Activated CD4-positive, alpha-beta T cell treated with anti-CD3 and anti-CD28 coated beads, Interleukin-2, amount 10 ng/mL, durations not matched to agents 24 days and 14 days (primary cell): ENCODE results near the gene SFTPD. TPM values are rescaled to one million over a fixed set of nuclear protein-coding genes. Genes with fewer than 3 reads are reported as not detected.
"Not testable (repeated sequence)": the region's sequence is repeated elsewhere in the genome, so short reads cannot be mapped to it uniquely, and the experiment has no call there.

Experiments used
- DNase-seq: peaks from one replicate; pipeline ENCODE4 v3.0.0; 2022
- H3K27ac Mint-ChIP-seq: one replicate; pipeline ENCODE4 v1.8.0; 2022; ENCODE audit warnings: mild to moderate bottlenecking, mixed read lengths
- H3K27me3 Mint-ChIP-seq: one replicate; pipeline ENCODE4 v1.8.0; 2022; ENCODE audit warnings: mixed read lengths
- H3K36me3 Mint-ChIP-seq: one replicate; pipeline ENCODE4 v1.8.0; 2022; ENCODE audit warnings: low read depth, mild to moderate bottlenecking, mixed read lengths
- H3K4me1 Mint-ChIP-seq: one replicate; pipeline ENCODE4 v1.8.0; 2021; ENCODE audit warnings: mixed read lengths
- H3K4me3 Mint-ChIP-seq: one replicate; pipeline ENCODE4 v1.8.0; 2022; ENCODE audit warnings: mild to moderate bottlenecking, moderate library complexity, mixed read lengths
- H3K9me3 Mint-ChIP-seq: one replicate; pipeline ENCODE4 v1.8.0; 2021; ENCODE audit warnings: mixed read lengths
- intact Hi-C: fragments of 100-400 bp; cut with micrococcal nuclease; formaldehyde crosslinking; loops from one replicate; pipeline ENCODE4 v1.15.1; 2023
- total RNA-seq: library from RNA; stranded (reverse); gene quantifications from 2 replicates; pipeline ENCODE4 v1.2.3, GENCODE V29; 2022

Gene SFTPD
- total RNA-seq, 1 donor from 2014 or later, result not detected

DNA sequence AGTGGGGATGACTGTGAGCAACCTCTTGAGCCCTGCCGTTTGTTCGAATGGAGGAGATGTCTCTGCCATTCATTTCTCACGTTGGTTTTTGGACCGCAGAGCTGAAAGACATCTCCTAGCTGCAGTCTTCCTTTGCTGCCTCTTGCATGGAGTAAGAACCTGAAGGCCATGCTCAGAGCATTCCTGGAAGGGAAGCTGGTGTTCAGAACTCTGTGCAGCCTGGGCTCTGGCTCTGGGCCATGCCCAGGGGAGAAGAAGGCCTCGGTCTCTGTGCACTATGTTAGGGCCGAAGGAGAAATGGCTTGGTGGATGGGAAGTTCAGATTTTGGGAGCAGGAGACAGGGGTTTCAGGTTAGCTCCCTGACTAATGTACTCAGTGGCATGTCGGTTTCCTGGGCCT is 22.9 kb downstream of the SFTPD start:
- peaks cover 19% of the 10 kb centered on the region for H3K27me3 Mint-ChIP-seq
- H3K4me3 Mint-ChIP-seq, result no peak overlapping the region
- H3K27ac Mint-ChIP-seq, result no peak overlapping the region
- H3K4me1 Mint-ChIP-seq, result peaks cover 12% of the 10 kb centered on the region
- H3K9me3 Mint-ChIP-seq, result no peaks in the 10 kb centered on the region
- peaks cover 1% of the 10 kb centered on the region for H3K36me3 Mint-ChIP-seq
- intact Hi-C loops, result no loop called here
- peak; percentile 52 for DNase-seq

DNA sequence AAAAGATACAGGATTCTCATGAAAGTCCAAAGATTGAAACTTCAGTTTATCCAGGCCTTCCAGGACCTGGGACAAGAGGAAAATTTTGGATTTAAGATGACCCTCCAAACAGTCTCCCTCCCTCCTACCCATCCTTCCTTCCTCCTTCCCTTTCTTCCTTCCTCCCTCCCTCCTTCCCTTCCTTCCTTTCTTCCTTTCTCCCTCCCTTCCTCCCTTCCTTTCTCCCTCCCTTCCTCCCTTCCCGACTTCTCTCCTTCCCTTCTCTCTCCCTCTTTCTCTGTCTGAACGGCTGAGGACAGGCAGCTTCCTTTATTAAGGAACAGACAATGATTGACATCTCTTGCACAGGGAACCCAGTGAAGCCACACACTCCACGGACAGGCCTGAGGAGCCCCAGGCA is 23.3 kb downstream of the SFTPD start:
- intact Hi-C loops, result no loop called here
- Mint-ChIP-seq H3K36me3 (peaks cover 1% of the 10 kb centered on the region), H3K4me1 (peaks cover 12% of the 10 kb centered on the region), H3K4me3 (no peak overlapping the region), H3K9me3 (no peaks in the 10 kb centered on the region), H3K27me3 (peaks cover 14% of the 10 kb centered on the region), H3K27ac (no peak overlapping the region)
- DNase-seq, result no peak

DNA sequence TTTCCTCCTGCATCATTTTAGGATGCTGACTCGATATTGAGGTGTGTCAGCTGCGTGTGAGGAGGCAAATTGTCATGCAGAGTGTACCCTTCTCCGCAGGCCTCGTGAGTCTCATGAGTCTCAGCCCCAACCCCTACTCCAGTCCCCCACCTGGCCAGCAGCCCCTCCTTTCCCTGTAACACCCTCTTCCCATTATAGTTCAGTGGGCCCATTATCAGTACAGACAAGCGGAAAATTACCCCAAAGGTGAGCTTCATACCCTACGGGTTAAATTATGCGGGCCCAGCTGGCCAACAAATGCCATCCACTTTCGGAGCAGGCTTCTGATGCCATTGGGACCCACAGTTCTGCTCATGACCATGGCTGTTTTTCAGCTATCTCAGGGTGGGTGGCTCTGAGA is 25.2 kb downstream of the SFTPD start:
- intact Hi-C loops, result no loop called here

DNA sequence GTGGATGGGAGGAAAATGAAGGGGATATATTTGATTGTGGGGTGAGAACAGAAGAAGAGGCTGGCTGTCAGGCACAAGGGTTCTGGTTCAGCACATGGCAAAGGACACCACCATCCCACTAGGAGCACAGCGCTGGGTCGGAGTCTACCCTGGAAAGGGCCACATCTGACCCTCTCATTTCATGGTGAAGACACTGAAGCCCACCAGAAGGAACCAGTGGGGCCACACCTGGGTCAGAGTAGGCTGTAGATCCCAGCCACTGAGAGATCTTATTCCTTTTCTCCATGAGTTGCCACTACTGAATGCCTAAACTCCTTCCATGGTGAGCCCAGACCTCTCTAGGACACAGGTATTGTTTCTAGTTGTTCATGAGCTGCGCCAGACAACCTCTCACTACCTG is 25.8 kb downstream of the SFTPD start:
- peak; percentile 53 for DNase-seq
- H3K27ac Mint-ChIP-seq, result no peak overlapping the region
- H3K4me3 Mint-ChIP-seq, result no peak overlapping the region
- peaks cover 2% of the 10 kb centered on the region for H3K27me3 Mint-ChIP-seq
- H3K4me1 Mint-ChIP-seq, result peaks cover 21% of the 10 kb centered on the region
- H3K9me3 Mint-ChIP-seq, result no peaks in the 10 kb centered on the region
- intact Hi-C loops, result no loop called here
- peaks cover 1% of the 10 kb centered on the region for H3K36me3 Mint-ChIP-seq

More for the DNA sequence above, 25.2 kb downstream of the SFTPD start:
- peak; percentile 46 for DNase-seq
- H3K36me3 Mint-ChIP-seq, result peaks cover 1% of the 10 kb centered on the region
- H3K27ac Mint-ChIP-seq, result no peak overlapping the region
- H3K9me3 Mint-ChIP-seq, result no peaks in the 10 kb centered on the region
- H3K27me3 Mint-ChIP-seq, result peaks cover 2% of the 10 kb centered on the region
- H3K4me3 Mint-ChIP-seq, result no peak overlapping the region
- H3K4me1 Mint-ChIP-seq, result peaks cover 17% of the 10 kb centered on the region

DNA sequence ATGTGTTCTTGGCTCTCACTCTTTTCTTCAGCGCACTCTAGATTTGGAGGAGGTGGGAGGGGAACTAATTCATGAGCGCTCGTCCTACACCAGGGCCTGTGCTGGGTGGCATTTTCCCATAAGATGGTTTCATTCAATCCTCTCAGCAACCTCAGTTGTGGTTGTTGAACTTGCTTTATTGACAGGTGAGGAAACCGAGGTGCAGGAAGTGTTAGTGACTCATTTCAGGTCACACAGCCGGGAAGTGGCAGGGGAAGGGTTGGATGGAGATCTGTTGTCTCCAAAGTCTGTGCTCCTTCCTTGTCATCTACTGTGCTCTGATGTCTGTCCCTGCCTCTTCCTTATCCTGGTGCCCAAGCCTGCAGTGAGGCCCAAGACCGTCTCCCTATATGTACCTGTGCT is 26.9 kb downstream of the SFTPD start:
- H3K27me3 Mint-ChIP-seq, H3K9me3 Mint-ChIP-seq, H3K27ac Mint-ChIP-seq, H3K4me3 Mint-ChIP-seq, H3K36me3 Mint-ChIP-seq, intact Hi-C loops: not testable (repeated sequence)
- peaks cover 22% of the 10 kb centered on the region for H3K4me1 Mint-ChIP-seq
- peak; percentile 61 for DNase-seq

DNA sequence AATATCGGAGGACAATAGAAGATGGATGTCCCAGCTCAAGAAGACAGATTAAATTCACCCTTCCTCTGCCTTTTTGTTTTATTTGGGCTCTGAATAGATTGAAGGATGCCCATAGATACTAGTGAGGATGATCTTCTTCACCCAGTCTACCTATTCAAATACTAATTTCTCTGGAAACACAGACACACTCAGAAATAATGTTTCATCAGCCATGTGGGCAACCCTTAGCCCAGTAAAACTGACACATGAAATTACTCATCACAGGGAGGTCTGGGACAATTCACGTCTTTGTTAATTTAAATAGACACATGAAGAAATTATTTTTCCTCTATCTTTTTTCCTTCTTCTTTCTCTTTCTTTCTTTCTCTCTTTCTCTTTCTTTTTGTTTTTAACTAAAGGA is 33.1 kb downstream of the SFTPD start:
- DNase-seq, H3K27ac Mint-ChIP-seq, H3K4me3 Mint-ChIP-seq, H3K9me3 Mint-ChIP-seq, H3K36me3 Mint-ChIP-seq, intact Hi-C loops: not testable (repeated sequence)
- H3K4me1 Mint-ChIP-seq, result peaks cover 13% of the 10 kb centered on the region
- H3K27me3 Mint-ChIP-seq, result peaks cover 18% of the 10 kb centered on the region

DNA sequence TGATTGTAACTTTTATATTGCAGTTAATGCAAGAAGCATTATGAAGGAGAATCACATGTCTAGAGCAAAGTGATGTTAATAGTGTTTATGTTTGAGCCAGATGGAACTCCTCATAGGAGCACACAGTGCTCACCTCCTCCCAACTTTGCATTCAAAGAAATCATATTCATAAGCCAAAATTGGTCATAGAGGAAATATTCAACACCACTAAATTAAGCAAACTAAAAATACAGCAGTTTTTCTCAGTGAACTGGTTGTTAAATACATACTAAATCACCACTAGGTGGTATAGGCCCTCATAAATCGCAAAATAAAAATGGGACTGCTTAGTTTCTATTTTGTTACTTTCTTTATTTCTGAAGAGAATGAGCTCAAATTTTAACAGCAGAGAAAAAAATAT is 34.4 kb downstream of the SFTPD start:
- H3K36me3 Mint-ChIP-seq, DNase-seq, H3K9me3 Mint-ChIP-seq, intact Hi-C loops, H3K4me3 Mint-ChIP-seq, H3K27ac Mint-ChIP-seq: not testable (repeated sequence)
- Mint-ChIP-seq H3K27me3 (peaks cover 29% of the 10 kb centered on the region), H3K4me1 (peaks cover 13% of the 10 kb centered on the region)

DNA sequence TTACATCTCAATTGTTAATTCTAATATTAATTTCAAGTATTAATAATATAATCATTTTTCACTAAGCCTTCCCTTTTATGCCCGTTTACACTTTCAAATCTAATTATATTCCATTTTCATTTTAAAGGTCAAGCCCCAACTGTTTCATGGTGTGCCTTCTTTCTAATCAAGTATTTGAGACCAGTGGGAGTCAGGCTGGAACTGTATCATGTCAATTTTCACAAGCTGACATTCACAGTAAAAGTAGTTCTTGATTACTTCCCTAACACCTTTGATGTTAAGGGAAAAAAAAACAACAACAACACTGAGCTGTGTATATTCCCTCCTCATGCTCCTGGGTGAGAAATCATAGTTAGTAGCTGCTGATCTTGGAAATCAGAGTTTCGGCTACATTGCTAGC is 38.1 kb downstream of the SFTPD start:
- no peaks in the 10 kb centered on the region for H3K36me3 Mint-ChIP-seq
- H3K9me3 Mint-ChIP-seq, result no peaks in the 10 kb centered on the region
- H3K27me3 Mint-ChIP-seq, result peaks cover 40% of the 10 kb centered on the region
- no peak overlapping the region for H3K4me3 Mint-ChIP-seq
- no peak for DNase-seq
- H3K27ac Mint-ChIP-seq, result no peak overlapping the region
- H3K4me1 Mint-ChIP-seq, result peaks cover 1% of the 10 kb centered on the region
- intact Hi-C loops, result no loop called here

DNA sequence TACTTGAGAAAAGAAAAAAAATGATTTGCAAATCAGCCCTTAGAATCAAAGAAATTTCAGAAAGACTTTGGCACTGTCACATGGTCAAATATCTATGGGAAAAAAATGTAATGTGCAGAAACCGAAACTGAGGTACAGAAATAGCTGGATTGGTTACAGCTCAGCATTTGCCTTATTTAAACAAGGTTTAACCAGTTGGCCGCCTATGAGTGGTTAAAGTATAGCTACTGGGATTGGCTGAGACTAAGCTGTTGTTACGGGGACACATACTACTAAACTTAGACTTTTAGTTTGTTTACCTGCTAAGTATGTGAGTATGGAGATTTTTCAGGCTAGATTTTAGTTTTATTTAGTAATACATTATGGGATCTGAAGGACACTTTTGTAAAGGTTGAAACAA is 38.6 kb downstream of the SFTPD start:
- no peak for DNase-seq
- intact Hi-C loops, result no loop called here
- Mint-ChIP-seq H3K9me3 (no peaks in the 10 kb centered on the region), H3K27me3 (peaks cover 43% of the 10 kb centered on the region), H3K36me3 (no peaks in the 10 kb centered on the region), H3K4me3 (no peak overlapping the region), H3K4me1 (peaks cover 5% of the 10 kb centered on the region), H3K27ac (no peak overlapping the region)

DNA sequence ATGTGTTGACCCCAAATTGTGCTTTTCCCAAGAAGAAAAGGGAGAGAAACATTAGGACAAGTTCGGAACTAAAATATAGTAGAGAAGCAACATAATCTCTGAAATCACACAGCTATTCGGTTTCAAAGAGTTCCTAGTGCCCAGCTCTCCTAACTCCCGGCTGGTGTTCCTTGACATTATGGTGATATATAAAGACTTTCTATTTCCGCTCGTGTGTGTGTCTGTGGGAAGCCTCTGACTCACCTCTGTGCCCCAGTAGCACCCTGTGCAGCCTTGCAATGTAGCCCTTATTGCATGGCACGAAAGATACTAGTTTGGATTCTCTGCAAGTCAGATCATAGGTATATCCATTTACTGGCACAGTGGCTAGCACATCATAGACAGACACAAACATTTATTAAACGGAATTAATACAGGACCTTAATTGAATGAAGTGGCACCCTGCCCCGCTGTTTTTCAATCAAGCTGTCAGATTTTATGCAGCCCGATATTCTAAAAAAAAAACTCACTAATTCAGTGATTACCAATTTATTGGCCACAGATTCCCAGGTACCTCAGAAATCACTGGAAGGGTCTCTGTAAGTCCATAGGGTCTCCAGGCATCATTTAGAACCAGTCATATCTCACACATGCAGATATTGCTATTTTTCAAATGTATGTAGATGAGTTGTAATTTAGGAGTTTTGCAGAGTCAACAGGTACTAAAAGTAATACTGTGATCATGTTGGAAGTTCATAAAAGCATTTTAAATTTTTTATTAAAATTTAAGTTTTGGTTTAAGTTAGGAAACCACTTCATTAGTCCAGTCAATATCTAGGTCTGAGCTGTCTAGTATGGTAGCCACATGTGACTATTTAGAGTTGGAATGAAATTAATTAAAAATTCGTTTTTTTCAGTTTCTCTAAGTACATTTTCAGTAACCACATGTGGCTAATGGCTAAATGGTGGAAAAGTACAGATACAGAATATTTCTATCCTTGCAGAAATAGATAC is 43.3 kb downstream of the SFTPD start:
- H3K27me3 Mint-ChIP-seq, result peaks cover 59% of the 10 kb centered on the region
- H3K36me3 Mint-ChIP-seq, result no peaks in the 10 kb centered on the region
- H3K4me1 Mint-ChIP-seq, result peaks cover 16% of the 10 kb centered on the region
- no peaks in the 10 kb centered on the region for H3K9me3 Mint-ChIP-seq
- intact Hi-C loops, result no loop called here
- no peak overlapping the region for H3K27ac Mint-ChIP-seq
- peak overlapping the region; percentile 96 for H3K4me3 Mint-ChIP-seq
- DNase-seq, result peak; percentile 63

DNA sequence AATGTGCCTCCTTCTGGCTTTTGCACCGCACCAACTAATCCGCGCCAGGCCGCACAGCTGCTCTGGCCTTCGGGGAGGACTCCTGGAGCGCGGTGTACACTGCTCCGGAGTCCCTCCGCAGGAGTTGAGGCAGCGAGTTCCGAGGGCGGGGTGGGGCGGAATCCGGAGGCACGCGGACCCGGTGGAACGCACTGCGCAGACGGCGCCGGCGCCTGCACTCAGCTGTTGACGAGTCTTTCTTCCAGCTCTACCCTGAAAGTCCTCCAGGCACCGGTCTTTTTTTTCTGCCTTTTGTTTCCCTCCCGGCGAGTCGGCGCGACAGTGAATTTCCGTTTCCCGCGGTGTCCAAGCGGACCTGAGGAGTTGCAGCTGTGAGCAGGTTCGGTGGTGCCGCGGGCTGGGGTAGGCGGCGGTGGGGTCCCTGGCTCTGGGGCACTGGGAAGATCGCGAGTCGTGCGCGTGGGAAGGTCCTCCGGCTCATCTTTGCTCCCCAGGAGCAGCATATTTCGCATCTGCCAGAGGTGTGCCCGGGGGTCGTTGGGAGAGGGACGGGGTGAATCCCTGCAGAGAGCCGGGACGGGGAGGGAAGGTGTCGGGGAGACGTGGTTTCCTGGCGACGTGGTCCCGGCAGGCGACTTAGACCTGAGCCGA is 44.1 kb downstream of the SFTPD start:
- Mint-ChIP-seq H3K27me3 (peaks cover 54% of the 10 kb centered on the region), H3K36me3 (no peaks in the 10 kb centered on the region), H3K4me3 (peak overlapping the region; percentile 96), H3K4me1 (peaks cover 15% of the 10 kb centered on the region), H3K9me3 (no peaks in the 10 kb centered on the region), H3K27ac (peak overlapping the region; percentile 64)
- intact Hi-C loops, result no loop called here
- peak; percentile 84 for DNase-seq

DNA sequence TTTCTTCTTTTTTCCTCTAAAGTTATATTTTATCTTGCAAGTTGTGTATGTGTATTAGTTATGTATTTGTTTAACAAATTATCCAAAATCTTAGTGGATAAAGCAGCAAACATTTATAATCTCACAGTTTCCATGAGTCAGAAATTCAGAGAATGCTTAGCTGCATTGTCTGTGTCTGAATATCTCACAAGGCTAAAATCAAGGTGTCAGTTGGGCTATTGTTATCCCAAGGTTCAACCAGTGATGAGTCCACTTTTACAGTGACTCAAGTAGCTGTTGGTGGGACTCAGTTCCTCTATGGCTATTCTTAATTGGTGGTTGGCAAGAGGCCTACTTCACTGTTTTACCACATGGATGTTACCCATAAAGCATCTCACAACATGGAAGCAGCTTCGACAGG is 47.3 kb downstream of the SFTPD start:
- DNase-seq, H3K27ac Mint-ChIP-seq, intact Hi-C loops, H3K4me3 Mint-ChIP-seq, H3K9me3 Mint-ChIP-seq, H3K36me3 Mint-ChIP-seq: not testable (repeated sequence)
- peaks cover 15% of the 10 kb centered on the region for H3K4me1 Mint-ChIP-seq
- peaks cover 62% of the 10 kb centered on the region for H3K27me3 Mint-ChIP-seq

DNA sequence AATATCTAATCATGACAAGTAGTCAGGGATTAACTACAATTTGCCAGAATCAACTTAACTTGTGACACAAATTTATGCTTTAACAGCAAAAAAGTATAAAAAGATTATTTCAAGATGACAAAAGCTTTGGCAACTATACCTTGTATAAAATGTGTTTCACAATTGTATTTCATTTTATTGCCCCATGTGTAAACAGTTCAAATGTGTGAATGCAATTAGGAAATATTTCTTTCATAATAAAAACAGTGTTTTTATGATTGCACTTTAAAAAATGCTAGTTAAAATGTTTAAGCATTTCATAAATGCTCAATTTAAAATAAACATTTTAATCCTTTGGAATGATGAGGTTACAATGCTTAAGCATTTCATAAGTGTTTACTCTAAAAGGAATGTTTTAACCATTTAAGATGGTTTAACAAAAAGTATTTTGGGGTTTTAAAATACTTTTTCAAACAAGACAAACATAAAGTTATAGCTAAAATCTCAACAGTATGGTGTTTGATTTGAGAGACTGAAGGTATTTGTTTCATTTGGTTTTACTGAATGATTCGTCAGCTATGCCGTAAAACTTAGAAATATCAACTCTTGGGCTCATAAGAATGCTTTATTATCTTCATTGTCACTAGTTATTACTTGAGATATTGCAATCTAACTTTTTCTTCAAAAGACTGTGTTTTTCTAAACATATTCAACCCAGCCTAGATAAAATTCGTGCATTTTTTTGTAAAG is 50.1 kb downstream of the SFTPD start:
- Mint-ChIP-seq H3K9me3 (no peaks in the 10 kb centered on the region), H3K36me3 (no peaks in the 10 kb centered on the region), H3K27ac (no peak overlapping the region), H3K4me3 (no peak overlapping the region), H3K4me1 (peaks cover under 1% of the 10 kb centered on the region), H3K27me3 (peaks cover 57% of the 10 kb centered on the region)
- DNase-seq, result no peak
- intact Hi-C loops, result no loop called here

DNA sequence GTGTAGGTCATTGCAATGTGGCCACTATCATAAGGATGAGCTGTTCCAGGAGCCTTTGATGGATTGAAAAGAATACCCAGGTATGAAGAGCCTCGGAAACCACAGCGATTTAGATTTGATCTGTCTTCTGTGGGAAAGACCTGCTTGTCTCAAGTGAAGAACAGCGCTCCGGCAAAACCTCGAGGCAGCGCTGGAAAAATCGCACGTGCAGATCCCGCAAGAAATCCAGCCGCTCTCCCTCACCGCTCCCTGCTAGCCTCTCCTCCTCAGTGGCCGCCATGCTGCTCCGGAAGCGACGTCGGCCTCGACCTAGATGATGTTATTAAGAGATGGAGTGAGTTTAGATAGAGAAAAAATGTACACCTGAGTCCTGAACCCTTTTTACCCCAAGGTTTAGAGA is 56.0 kb downstream of the SFTPD start:
- H3K4me3 Mint-ChIP-seq, intact Hi-C loops: not testable (repeated sequence)
- peaks cover 49% of the 10 kb centered on the region for H3K27me3 Mint-ChIP-seq

More for the DNA sequence above, 56.0 kb downstream of the SFTPD start:
- not testable (repeated sequence) for H3K36me3 Mint-ChIP-seq, H3K4me1 Mint-ChIP-seq, H3K27ac Mint-ChIP-seq, DNase-seq, H3K9me3 Mint-ChIP-seq
